ENCODE data around the gene CCDC201. TPM values are rescaled to one million over a fixed set of nuclear protein-coding genes. Genes with fewer than 3 reads are reported as not detected.
A peak's percentile ranks its signal among the peaks of the same experiment; 100 is the strongest.

The CCDC201 gene
- total and polyA plus RNA-seq, 7 experiments from 2014 or later: not detected

GRCh38 chr7:45890902-45891461, 18.1 kb upstream of the CCDC201 start:
- H3K27me3 ChIP-seq (ENCODE audit: control insufficient read depth in 2 of 2, insufficient read depth in 2 of 2, low read length in 2 of 2): no peaks in the 10 kb centered on the region
- H3K27ac Mint-ChIP-seq: no peak overlapping the region
- H3K9me3 Mint-ChIP-seq: no peaks in the 10 kb centered on the region
- peaks cover 53 to 80% (median 65%) of the 10 kb centered on the region in 5 donors for H3K27me3 Mint-ChIP-seq
- no peak for ATAC-seq
- no peaks in the 10 kb centered on the region for H3K4me1 ChIP-seq (ENCODE audit: control insufficient read depth in 2 of 2, insufficient read depth in 2 of 2, low read length in 2 of 2)
- DNase-seq: peak in 3 of 9 donors; percentile 3 to 14 (median 9)
- no peak overlapping the region for H3K4me3 Mint-ChIP-seq
- H3K4me3 ChIP-seq (ENCODE audit: low read length): no peak overlapping the region
- peaks cover 0 to 3% (median 0%) of the 10 kb centered on the region in 7 donors for H3K4me1 Mint-ChIP-seq
- no peaks in the 10 kb centered on the region for H3K36me3 ChIP-seq (ENCODE audit: control insufficient read depth in 2 of 3, insufficient read depth in 3 of 3, low read length in 3 of 3)
- no peaks in the 10 kb centered on the region for H3K9me3 ChIP-seq (ENCODE audit: control insufficient read depth in 2 of 3, low read length in 3 of 3)
- no peaks in the 10 kb centered on the region for H3K36me3 Mint-ChIP-seq
- CTCF ChIA-PET: no interaction called here
- POLR2A ChIA-PET: no interaction called here
- intact Hi-C loops (cut with micrococcal nuclease): loop anchor here (1.0 kb wide), 4 partner anchors 31 to 1363 kb away; no protein-coding TSS in a partner anchor
- no peak overlapping the region for H3K27ac ChIP-seq (ENCODE audit: low read depth, low read length)

DNA sequence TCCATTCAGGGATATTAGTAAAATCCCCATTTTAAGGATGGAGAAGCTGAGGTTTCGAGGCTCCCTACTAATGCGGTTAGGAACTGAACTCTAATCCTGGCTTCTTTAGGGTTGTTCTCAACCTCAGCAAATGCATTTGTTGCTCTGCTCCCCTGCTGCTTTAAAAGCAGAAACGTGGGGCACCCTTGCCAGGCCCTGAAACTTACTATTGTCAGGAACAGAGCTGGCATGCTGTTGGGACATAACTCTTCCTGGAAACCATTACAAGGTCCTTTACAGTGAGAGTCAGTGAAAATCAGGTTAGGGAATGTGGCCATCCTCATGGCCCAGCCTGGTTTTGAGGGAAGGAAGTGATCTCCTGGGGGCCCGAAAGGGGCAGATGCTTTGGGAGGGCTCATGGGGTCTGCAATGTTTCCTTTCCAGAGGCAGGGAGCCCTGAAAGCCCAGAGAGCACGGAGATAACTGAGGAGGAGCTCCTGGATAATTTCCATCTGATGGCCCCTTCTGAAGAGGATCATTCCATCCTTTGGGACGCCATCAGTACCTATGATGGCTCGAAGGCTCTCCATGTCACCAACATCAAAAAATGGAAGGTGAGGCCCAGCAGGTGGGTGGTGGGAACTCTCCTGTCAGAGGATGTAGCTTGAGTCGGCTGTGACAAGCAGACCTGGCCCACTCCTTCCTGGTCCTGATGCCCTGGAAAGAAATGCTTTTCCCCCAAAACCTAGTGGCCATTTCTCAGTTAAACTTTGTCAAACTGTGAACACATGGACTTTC, 17.4 kb upstream of the CCDC201 start:
- no peaks in the 10 kb centered on the region for H3K9me3 Mint-ChIP-seq
- ATAC-seq (no peak), DNase-seq (no peak)
- Histone ChIP-seq H3K4me1 (ENCODE audit: control insufficient read depth in 2 of 2, insufficient read depth in 2 of 2, low read length in 2 of 2) (no peaks in the 10 kb centered on the region), H3K4me3 (ENCODE audit: low read length) (no peak overlapping the region), H3K27me3 (ENCODE audit: control insufficient read depth in 2 of 2, insufficient read depth in 2 of 2, low read length in 2 of 2) (no peaks in the 10 kb centered on the region), H3K36me3 (ENCODE audit: control insufficient read depth in 2 of 3, insufficient read depth in 3 of 3, low read length in 3 of 3) (no peaks in the 10 kb centered on the region), H3K27ac (ENCODE audit: low read depth, low read length) (no peak overlapping the region), H3K9me3 (ENCODE audit: control insufficient read depth in 2 of 3, low read length in 3 of 3) (no peaks in the 10 kb centered on the region)
- peaks cover 0 to 3% (median 0%) of the 10 kb centered on the region in 7 donors for H3K4me1 Mint-ChIP-seq
- intact Hi-C loops (cut with micrococcal nuclease): no loop called here
- no peaks in the 10 kb centered on the region for H3K36me3 Mint-ChIP-seq
- ChIA-PET CTCF (no interaction called here), POLR2A (no interaction called here)
- H3K27me3 Mint-ChIP-seq: peaks cover 56 to 82% (median 66%) of the 10 kb centered on the region in 5 donors
- no peak overlapping the region for H3K27ac Mint-ChIP-seq
- H3K4me3 Mint-ChIP-seq: no peak overlapping the region

DNA sequence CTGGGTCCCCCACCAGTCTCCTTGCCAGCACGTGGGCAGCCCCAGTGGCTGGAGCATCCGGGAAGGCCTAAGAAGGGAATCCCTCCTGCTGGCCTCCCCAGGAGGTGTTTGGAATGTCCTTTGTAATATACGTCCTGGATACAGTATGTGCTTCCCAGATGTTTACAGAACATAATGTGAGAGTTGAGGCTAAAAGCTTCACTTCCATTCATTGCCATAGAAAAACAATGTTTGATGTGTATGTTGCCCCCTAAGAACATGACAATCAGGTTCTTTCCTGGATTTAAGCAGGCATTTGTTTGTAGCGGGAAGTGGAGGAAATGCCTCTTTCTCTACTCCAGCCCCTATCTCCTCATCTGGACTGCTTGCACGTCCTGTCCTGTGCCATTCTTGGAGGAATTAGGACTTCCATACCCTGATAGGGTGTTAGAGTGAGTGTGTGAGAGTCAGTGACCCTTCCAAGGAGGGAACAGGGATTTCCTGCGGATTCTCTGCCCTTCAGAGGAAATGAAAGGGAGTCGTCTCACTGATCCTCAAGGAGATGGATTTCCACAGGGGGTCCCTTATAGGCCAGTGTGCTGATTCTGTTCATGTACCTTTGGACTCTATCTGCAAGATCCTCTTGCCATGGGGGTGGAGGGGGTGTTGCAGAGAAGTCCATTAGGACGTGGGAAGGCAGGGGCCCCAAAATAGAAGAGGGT, 16.6 kb upstream of the CCDC201 start:
- no peak for ATAC-seq
- Histone ChIP-seq H3K4me1 (ENCODE audit: control insufficient read depth in 2 of 2, insufficient read depth in 2 of 2, low read length in 2 of 2) (no peaks in the 10 kb centered on the region), H3K27me3 (ENCODE audit: control insufficient read depth in 2 of 2, insufficient read depth in 2 of 2, low read length in 2 of 2) (no peaks in the 10 kb centered on the region), H3K36me3 (ENCODE audit: control insufficient read depth in 2 of 3, insufficient read depth in 3 of 3, low read length in 3 of 3) (no peaks in the 10 kb centered on the region), H3K27ac (ENCODE audit: low read depth, low read length) (no peak overlapping the region), H3K9me3 (ENCODE audit: control insufficient read depth in 2 of 3, low read length in 3 of 3) (no peaks in the 10 kb centered on the region), H3K4me3 (ENCODE audit: low read length) (no peak overlapping the region)
- Mint-ChIP-seq H3K9me3 (peaks cover 0 to under 1% (median 0%) of the 10 kb centered on the region in 11 donors), H3K4me3 (no peak overlapping the region), H3K27me3 (peaks cover 57 to 82% (median 64%) of the 10 kb centered on the region in 5 donors), H3K27ac (no peak overlapping the region), H3K36me3 (no peaks in the 10 kb centered on the region), H3K4me1 (peaks cover 0 to 3% (median 0%) of the 10 kb centered on the region in 7 donors)
- CTCF ChIA-PET: no interaction called here
- POLR2A ChIA-PET: no interaction called here
- DNase-seq: no peak
- intact Hi-C loops (cut with micrococcal nuclease): no loop called here

DNA sequence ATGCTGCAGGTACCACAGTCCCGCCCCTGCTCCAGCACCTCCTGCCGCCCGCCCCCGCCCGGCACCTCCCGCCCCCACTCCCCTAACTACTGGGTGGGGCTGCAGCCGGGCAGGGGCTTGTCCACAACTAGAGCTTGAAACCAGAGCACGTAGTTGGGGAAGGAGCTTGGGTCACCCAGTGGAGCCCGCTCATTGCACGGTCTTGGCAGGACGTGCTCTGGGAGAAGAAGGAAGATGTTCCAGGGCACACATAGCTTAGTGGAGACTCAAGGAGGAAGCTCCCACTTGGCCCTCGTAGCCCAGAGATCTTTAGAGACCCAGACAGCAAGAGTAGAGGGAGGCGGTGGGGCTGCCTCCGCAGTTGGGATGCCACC, 16.1 kb upstream of the CCDC201 start:
- DNase-seq (no peak), ATAC-seq (no peak)
- no peak overlapping the region for H3K27ac Mint-ChIP-seq
- peaks cover 53 to 82% (median 59%) of the 10 kb centered on the region in 5 donors for H3K27me3 Mint-ChIP-seq
- Histone ChIP-seq H3K27me3 (ENCODE audit: control insufficient read depth in 2 of 2, insufficient read depth in 2 of 2, low read length in 2 of 2) (no peaks in the 10 kb centered on the region), H3K36me3 (ENCODE audit: control insufficient read depth in 2 of 3, insufficient read depth in 3 of 3, low read length in 3 of 3) (no peaks in the 10 kb centered on the region), H3K4me1 (ENCODE audit: control insufficient read depth in 2 of 2, insufficient read depth in 2 of 2, low read length in 2 of 2) (no peaks in the 10 kb centered on the region), H3K9me3 (ENCODE audit: control insufficient read depth in 2 of 3, low read length in 3 of 3) (no peaks in the 10 kb centered on the region), H3K4me3 (ENCODE audit: low read length) (no peak overlapping the region), H3K27ac (ENCODE audit: low read depth, low read length) (no peak overlapping the region)
- intact Hi-C loops (cut with micrococcal nuclease): no loop called here
- H3K9me3 Mint-ChIP-seq: peaks cover 0 to 1% (median 0%) of the 10 kb centered on the region in 11 donors
- H3K4me1 Mint-ChIP-seq: peaks cover 0 to 3% (median 0%) of the 10 kb centered on the region in 7 donors
- no peaks in the 10 kb centered on the region for H3K36me3 Mint-ChIP-seq
- POLR2A ChIA-PET: no interaction called here
- CTCF ChIA-PET: no interaction called here
- H3K4me3 Mint-ChIP-seq: no peak overlapping the region

- ATAC-seq (no peak), DNase-seq (no peak)
- no peak within 1 kb of the TSS for H3K4me3 ChIP-seq (ENCODE audit: low read length)
- POLR2A ChIA-PET: no interaction called here
- CTCF ChIA-PET: no interaction called here
- H3K4me1 ChIP-seq (ENCODE audit: control insufficient read depth in 2 of 2, insufficient read depth in 2 of 2, low read length in 2 of 2): no peaks in the 10 kb centered on the region
- Mint-ChIP-seq H3K4me1 (peaks cover 0 to 3% (median 0%) of the 10 kb centered on the region in 7 donors), H3K27me3 (peaks cover 48 to 81% (median 53%) of the 10 kb centered on the region in 5 donors), H3K9me3 (peaks cover 0 to 1% (median 0%) of the 10 kb centered on the region in 11 donors), H3K4me3 (peak within 1 kb of the TSS in 1 of 10 donors; percentile 9), H3K36me3 (no peaks in the 10 kb centered on the region), H3K27ac (no peak within 1 kb of the TSS)
- H3K9me3 ChIP-seq (ENCODE audit: control insufficient read depth in 2 of 3, low read length in 3 of 3): no peaks in the 10 kb centered on the region
- no peaks in the 10 kb centered on the region for H3K36me3 ChIP-seq (ENCODE audit: control insufficient read depth in 2 of 3, insufficient read depth in 3 of 3, low read length in 3 of 3)
- H3K27me3 ChIP-seq (ENCODE audit: control insufficient read depth in 2 of 2, insufficient read depth in 2 of 2, low read length in 2 of 2): no peaks in the 10 kb centered on the region
- intact Hi-C loops (cut with micrococcal nuclease): no loop called here
- H3K27ac ChIP-seq (ENCODE audit: low read depth, low read length): no peak within 1 kb of the TSS
Observed at GRCh38 chr7:45888185-45888992, 15.5 kb upstream of the CCDC201 start, which contains the start of gene IGFBP1. IGFBP1 (plus strand) TSS chr7:45888488; CDS start chr7:45888653, 165 bp downstream.

GRCh38 chr7:45886931-45887667, 14.2 kb upstream of the CCDC201 start:
- H3K27me3 Mint-ChIP-seq: peaks cover 48 to 73% (median 55%) of the 10 kb centered on the region in 5 donors
- Histone ChIP-seq H3K27ac (ENCODE audit: low read depth, low read length) (no peak overlapping the region), H3K4me3 (ENCODE audit: low read length) (no peak overlapping the region), H3K9me3 (ENCODE audit: control insufficient read depth in 2 of 3, low read length in 3 of 3) (no peaks in the 10 kb centered on the region), H3K36me3 (ENCODE audit: control insufficient read depth in 2 of 3, insufficient read depth in 3 of 3, low read length in 3 of 3) (no peaks in the 10 kb centered on the region), H3K4me1 (ENCODE audit: control insufficient read depth in 2 of 2, insufficient read depth in 2 of 2, low read length in 2 of 2) (no peaks in the 10 kb centered on the region), H3K27me3 (ENCODE audit: control insufficient read depth in 2 of 2, insufficient read depth in 2 of 2, low read length in 2 of 2) (no peaks in the 10 kb centered on the region)
- H3K27ac Mint-ChIP-seq: no peak overlapping the region
- CTCF ChIA-PET: no interaction called here
- H3K9me3 Mint-ChIP-seq: peaks cover 0 to 1% (median 0%) of the 10 kb centered on the region in 11 donors
- ATAC-seq: no peak
- DNase-seq: no peak
- peaks cover 0 to 3% (median 0%) of the 10 kb centered on the region in 7 donors for H3K4me1 Mint-ChIP-seq
- H3K4me3 Mint-ChIP-seq: no peak overlapping the region
- POLR2A ChIA-PET: no interaction called here
- intact Hi-C loops (cut with micrococcal nuclease): no loop called here
- H3K36me3 Mint-ChIP-seq: no peaks in the 10 kb centered on the region
